K562 (cell line): ENCODE data around the gene FKRP. TPM values are rescaled to one million over a fixed set of nuclear protein-coding genes. Genes with fewer than 3 reads are reported as not detected.

Source experiments
- ATAC-seq: fragments of 200-7000 bp; cut with Tn5 transposase; 3 replicates; pipeline ENCODE4 v1.9.1; 2020; ENCODE audit warnings: moderate library complexity
- BruUV-seq: library from RNA; stranded (reverse); fragments of 400-500 nt; replicated peaks from 2 replicates; lab custom pipeline; 2021; lab: Mats Ljungman, UMichigan
- CTCF ChIA-PET: fragments of 300-600 bp; formaldehyde crosslinking; extraction: SDS; loops from one replicate; lab custom pipeline; 2021; ENCODE audit warnings: low intra/inter-chr PET ratio; lab: Yijun Ruan, JAX
- POLR2A ChIA-PET: fragments of 300-600, 350-650 bp; sonication (Branson Sonifier 250); formaldehyde crosslinking; extraction: SDS; loops from one replicate; lab custom pipeline; 2021; ENCODE audit warnings: antibody characterized with exemption, inconsistent platforms; lab: Yijun Ruan, JAX
- DNase-seq, 4 experiments: peaks; one replicate each; pipeline versions ENCODE4 v3.0.0 to v3.0.0-alpha.2; 2011 to 2018; ENCODE audit warnings: low spot score in 3 of 4, mixed read lengths in 3 of 4; ENCODE audit errors: extremely low read depth in 1 of 4
- FAIRE-seq: peaks from 2 replicates; lab custom pipeline; 2011; peaks lifted over from hg19 to GRCh38; lab: Jason Lieb, UNC
- H2AFZ ChIP-seq: 2 replicates; pipeline ENCODE4 v1.6.0; 2011; ENCODE audit warnings: low read depth, low read length, control low read depth, inconsistent platforms
- H3K27ac ChIP-seq: fragments of 200-600 bp; 3 replicates; pipeline ENCODE4 v1.8.0; 2011; ENCODE audit warnings: low read depth, mild to moderate bottlenecking, control low read depth, inconsistent platforms, low read length, moderate library complexity, mixed read lengths; ENCODE audit errors: extremely low read depth
- H3K27me3 ChIP-seq, 2 experiments: fragments of 300-600 bp in 1 of 2; 2 replicates in 1 of 2; 3 replicates in 1 of 2; pipeline versions ENCODE4 v1.6.0 to v1.8.0; 2011; ENCODE audit warnings: inconsistent platforms in 2 of 2, low read length in 2 of 2, mild to moderate bottlenecking in 1 of 2, mixed read lengths in 1 of 2, moderate library complexity in 1 of 2; ENCODE audit not compliant: control insufficient read depth in 2 of 2, insufficient read depth in 2 of 2
- H3K36me3 ChIP-seq: fragments of 300-600 bp; 3 replicates; pipeline ENCODE4 v1.8.0; 2011; ENCODE audit warnings: mild to moderate bottlenecking, low read length, inconsistent platforms; ENCODE audit not compliant: control insufficient read depth, insufficient read depth
- H3K4me1 ChIP-seq, 2 experiments: fragments of 200-600 bp in 1 of 2; replicated peaks in 1 of 2; 2 replicates in 1 of 2; 3 replicates in 1 of 2; pipeline versions ENCODE4 v1.5.1 to v1.8.0; 2011; ENCODE audit warnings: inconsistent platforms in 2 of 2, low read length in 2 of 2, mild to moderate bottlenecking in 1 of 2, mixed read lengths in 1 of 2, moderate library complexity in 1 of 2; ENCODE audit not compliant: control insufficient read depth in 2 of 2, insufficient read depth in 2 of 2
- H3K4me2 ChIP-seq: 2 replicates; pipeline ENCODE4 v1.6.1; 2011; ENCODE audit warnings: low read length, control low read depth, inconsistent platforms, mixed read lengths; ENCODE audit not compliant: insufficient read depth
- H3K4me3 ChIP-seq: fragments of 200-600 bp; sonication (generic), shearing (Covaris generic); 2 replicates; pipeline ENCODE4 v1.5.1; 2016; ENCODE audit warnings: control low read depth, inconsistent platforms
- H3K79me2 ChIP-seq: fragments of 200-600 bp; 3 replicates; pipeline ENCODE4 v1.8.0; 2011; ENCODE audit warnings: low read length, inconsistent platforms; ENCODE audit not compliant: control insufficient read depth, insufficient read depth
- H3K9ac ChIP-seq, 2 experiments: 2 replicates each; pipeline versions ENCODE4 v1.6.0 to v1.6.1; 2011; ENCODE audit warnings: low read depth in 2 of 2, low read length in 2 of 2, control low read depth in 1 of 2, inconsistent platforms in 1 of 2, mild to moderate bottlenecking in 1 of 2, mixed read lengths in 1 of 2; ENCODE audit not compliant: insufficient read depth in 1 of 2
- H3K9me1 ChIP-seq: one replicate; pipeline ENCODE4 v1.6.0; 2011; ENCODE audit warnings: inconsistent platforms, mild to moderate bottlenecking, low read length, moderate library complexity; ENCODE audit not compliant: control insufficient read depth, insufficient read depth
- H3K9me3 ChIP-seq: replicated peaks from 2 replicates; pipeline ENCODE4 v1.5.1; 2011; ENCODE audit warnings: low read depth, low read length, inconsistent platforms; ENCODE audit not compliant: control insufficient read depth, insufficient read depth
- H4K20me1 ChIP-seq: replicated peaks from 2 replicates; pipeline ENCODE4 v1.6.1; 2011; ENCODE audit warnings: low read length, inconsistent platforms, mixed read lengths; ENCODE audit not compliant: control insufficient read depth, insufficient read depth
- CCAR2 ChIP-seq: fragments of 200-400 bp; formaldehyde crosslinking; IDR thresholded peaks from 2 replicates; pipeline ENCODE4 v1.6.1; 2017; ENCODE audit warnings: mild to moderate bottlenecking, low read depth, low read length
- CGGBP1 ChIP-seq: fragments of 250-450 bp; sonication (Bioruptor Pico); IDR thresholded peaks from 2 replicates; pipeline ENCODE4 v1.9.0; 2021; ENCODE audit warnings: mild to moderate bottlenecking
- E2F6 ChIP-seq, 2 experiments: IDR thresholded peaks; 2 replicates each; pipeline ENCODE4 v1.6.1; 2011; ENCODE audit warnings: borderline replicate concordance in 1 of 2, control low read depth in 1 of 2, low read depth in 1 of 2, low read length in 1 of 2, mild to moderate bottlenecking in 1 of 2, mixed read lengths in 1 of 2, moderate library complexity in 1 of 2; ENCODE audit not compliant: insufficient read depth in 1 of 2, insufficient read length in 1 of 2, poor library complexity in 1 of 2, severe bottlenecking in 1 of 2; ENCODE audit errors: extremely low read depth in 1 of 2
- HNRNPUL1 ChIP-seq: fragments of 200-400 bp; formaldehyde crosslinking; IDR thresholded peaks from 2 replicates; pipeline ENCODE4 v1.6.1; 2017; ENCODE audit warnings: low read length
- JUN ChIP-seq, 2 experiments: sonication (generic) in 1 of 2; formaldehyde crosslinking in 1 of 2; IDR thresholded peaks; 2 replicates each; pipeline versions ENCODE4 v1.6.1 to v1.8.0; 2012 to 2022; ENCODE audit warnings: borderline replicate concordance in 2 of 2, mild to moderate bottlenecking in 2 of 2, improper control_type of control experiment in 1 of 2, low read depth in 1 of 2, low read length in 1 of 2, missing genetic modification reagents in 1 of 2
- KAT7 ChIP-seq: sonication (generic); formaldehyde crosslinking; IDR thresholded peaks from 2 replicates; pipeline ENCODE4 v1.8.0; 2022; ENCODE audit warnings: missing genetic modification reagents, mild to moderate bottlenecking, borderline replicate concordance
- MCM3 ChIP-seq: fragments of 450-650 bp; IDR thresholded peaks from 2 replicates; pipeline ENCODE4 v1.6.1; 2016
- NKRF ChIP-seq: fragments of 450-650 bp; IDR thresholded peaks from 2 replicates; pipeline ENCODE4 v1.6.1; 2016; ENCODE audit warnings: borderline replicate concordance
- POLR2G ChIP-seq: fragments of 200-400 bp; formaldehyde crosslinking; IDR thresholded peaks from 2 replicates; pipeline ENCODE4 v1.6.1; 2017; ENCODE audit warnings: low read depth, mild to moderate bottlenecking, antibody characterized with exemption, low read length, moderate library complexity
- SRSF3 ChIP-seq: fragments of 200-400 bp; formaldehyde crosslinking; IDR thresholded peaks from 2 replicates; pipeline ENCODE4 v1.6.1; 2016; ENCODE audit warnings: mild to moderate bottlenecking, low read length, moderate library complexity; ENCODE audit not compliant: insufficient read depth
- ZNF551 ChIP-seq: fragments of 250-450 bp; sonication (Bioruptor Pico); IDR thresholded peaks from 2 replicates; pipeline ENCODE4 v1.5.0; 2021; ENCODE audit warnings: mild to moderate bottlenecking, moderate library complexity
- ZNF644 ChIP-seq: fragments of 200-800 bp; sonication (Bioruptor generic); IDR thresholded peaks from 2 replicates; pipeline ENCODE4 v1.6.1; 2016; ENCODE audit warnings: low read depth, missing genetic modification characterization, missing compliant biosample characterization
- ZNF707 ChIP-seq: fragments of 250-450 bp; sonication (Bioruptor Pico); conservative IDR thresholded peaks from 2 replicates; pipeline ENCODE4 v1.8.0; 2022; ENCODE audit warnings: inconsistent platforms, mild to moderate bottlenecking, moderate library complexity
- WGBS: fragments of 100-300 bp; shearing (Covaris generic); methylation state at CpG from one replicate; pipeline ENCODE4 v1.1.6; 2016; ENCODE audit warnings: low coverage, mixed read lengths; ENCODE audit not compliant: insufficient coverage; ENCODE audit errors: missing lambda C conversion rate; 5-methylcytosine and 5-hydroxymethylcytosine counted together
- in situ Hi-C: fragments of 300-500 bp; cut with MboI; formaldehyde crosslinking; loops from 4 replicates; pipeline ENCODE4 v1.15.0; 2018; ENCODE audit warnings: inconsistent platforms, mixed read lengths
- intact Hi-C: fragments of 100-400 bp; cut with micrococcal nuclease; formaldehyde crosslinking; loops from 2 replicates; pipeline ENCODE4 v1.14.2; 2022
- polyA plus RNA-seq, 8 experiments: library from polyadenylated mRNA; depleted of rRNA in 4 of 8; stranded (reverse) in 5 of 8; unstranded in 3 of 8; fragments of >200 nt; fragmentation: Nextera tagmentation in 2 of 8; fragmentation: Illumina TruSeq in 1 of 8; extraction: Ambion mirVana in 2 of 8; extraction: Trizol in 1 of 8; gene quantifications; 2 replicates each; pipeline versions ENCODE4 v1.2.1 to v1.2.3, GENCODE V29; 2011 to 2014; ENCODE audit warnings: inconsistent platforms in 1 of 8, missing spikeins in 1 of 8
- total RNA-seq, 7 experiments: library from RNA; depleted of rRNA in 6 of 7; stranded (reverse); fragments of >200 nt in 6 of 7; fragmentation: Illumina TruSeq in 2 of 7; extraction: Trizol in 2 of 7; gene quantifications; 2 replicates each; pipeline versions ENCODE4 v1.2.1 to v1.2.3, GENCODE V29; 2011 to 2021; ENCODE audit warnings: low replicate concordance in 1 of 7

The FKRP gene
- total and polyA plus RNA-seq, 9 of the 15 experiments (the other 6 are each of a cell fraction or from before 2014, with no cell fraction given): 0.68 to 16.1 (median 6.5) TPM

- TF ChIP-seq SRSF3: no peak
These were observed 13.5 kb upstream of the FKRP start (continued) for GRCh38 chr19:46732172-46732938.

- Histone ChIP-seq H2AFZ (no peak overlapping the region), H3K27ac (no peak overlapping the region), H3K9me3 (no peaks in the 10 kb centered on the region), H3K4me2 (no peak overlapping the region), H3K9ac (peak overlapping the region in 1 of 2 experiments; percentile 58; a peak in 1 of 4 replicates), H3K27me3 (no peaks in the 10 kb centered on the region), H3K36me3 (peaks cover 86% of the 10 kb centered on the region), H3K4me1 (peaks cover 48 to 76% of the 10 kb centered on the region in 2 experiments), H3K79me2 (peaks cover 68% of the 10 kb centered on the region), H4K20me1 (peaks cover 53% of the 10 kb centered on the region), H3K9me1 (peaks cover 12% of the 10 kb centered on the region), H3K4me3 (no peak overlapping the region)
- ChIA-PET POLR2A (interaction anchor here (0.6 to 1.2 kb wide), 3 partner anchors 18 to 92 kb away, joined by 3 read pairs; no protein-coding TSS in a partner anchor), CTCF (no interaction called here)
- no TSS peak for BruUV-seq
- no peak for FAIRE-seq
- DNase-seq: no peak
- in situ Hi-C loops (no loop called here), intact Hi-C loops (no loop called here)
- 81% methylated on average over 20 of the region's 23 CpGs for WGBS
- ATAC-seq: no peak
- TF ChIP-seq CCAR2: no peak
- TF ChIP-seq ZNF551 (CRISPR knock-in tag): no peak
- TF ChIP-seq JUN (IDR thresholded peaks at IDR 0.05; ENCODE audit: borderline replicate concordance, low read depth, low read length): 0 out of 2 replicates have a peak, but pooled peaks have one; percentile 13
- no peak for TF ChIP-seq JUN (CRISPR knock-in tag; IDR thresholded peaks at IDR 0.05; ENCODE audit: borderline replicate concordance)
- no peak for TF ChIP-seq NKRF
- no peak for TF ChIP-seq KAT7
- TF ChIP-seq ZNF707 (CRISPR knock-in tag): no peak
- no peak for TF ChIP-seq ZNF644 (tag)
- TF ChIP-seq CGGBP1: no peak
- TF ChIP-seq HNRNPUL1: no peak
- no peak for TF ChIP-seq MCM3
- TF ChIP-seq POLR2G: 0 out of 2 replicates have a peak, but pooled peaks have one; percentile 21
- TF ChIP-seq E2F6 (IDR thresholded peaks at IDR 0.05; ENCODE audit: borderline replicate concordance in 1 of 2, extremely low read depth in 1 of 2, insufficient read depth in 1 of 2, insufficient read length in 1 of 2, low read depth in 1 of 2, low read length in 1 of 2, poor library complexity in 1 of 2, severe bottlenecking in 1 of 2): no peak
These were observed 12.7 kb upstream of the FKRP start for GRCh38 chr19:46732966-46733689.
